ENCODE results near the gene HOXC4.
A peak's percentile ranks its signal among the peaks of the same experiment; 100 is the strongest.

HOXC4 gene

GRCh38 chr12:54029529-54030441 is 23.9 kb upstream of the HOXC4 start:
- DNase-seq: no peak

- DNase-seq: no peak
Observed at GRCh38 chr12:54030442-54030801, 23.2 kb upstream of the HOXC4 start.

GRCh38 chr12:54030889-54031471 is 22.7 kb upstream of the HOXC4 start:
- no peak for DNase-seq

GRCh38 chr12:54031480-54031879 is 22.2 kb upstream of the HOXC4 start:
- DNase-seq: no peak

- no peak for DNase-seq
Observed at GRCh38 chr12:54032086-54032619, 21.5 kb upstream of the HOXC4 start.

GRCh38 chr12:54032627-54033100 is 21.0 kb upstream of the HOXC4 start, which contains the start of gene HOXC5:
TSS of gene HOXC5 (plus strand) at chr12:54033050. CDS start at chr12:54033123, 73 bp downstream.
- DNase-seq: peak; percentile 68 to 74

- DNase-seq: no peak
Observed at GRCh38 chr12:54033106-54033979, 20.3 kb upstream of the HOXC4 start.

GRCh38 chr12:54033980-54034784 is 19.5 kb upstream of the HOXC4 start:
- DNase-seq: no peak

GRCh38 chr12:54034785-54035310 is 18.8 kb upstream of the HOXC4 start:
- no peak for DNase-seq

- no peak for DNase-seq
Observed at GRCh38 chr12:54035568-54036264, 17.9 kb upstream of the HOXC4 start.

- DNase-seq: no peak
Observed at GRCh38 chr12:54036620-54037359, 16.8 kb upstream of the HOXC4 start.

- no peak for DNase-seq
Observed at GRCh38 chr12:54037360-54038283, 16.0 kb upstream of the HOXC4 start.

GRCh38 chr12:54038284-54038870 is 15.3 kb upstream of the HOXC4 start:
- DNase-seq: no peak

GRCh38 chr12:54038871-54039414 is 14.7 kb upstream of the HOXC4 start:
- DNase-seq: no peak

- DNase-seq: no peak
Observed at GRCh38 chr12:54039417-54040147, 14.1 kb upstream of the HOXC4 start.

GRCh38 chr12:54040148-54040494 is 13.5 kb upstream of the HOXC4 start:
- DNase-seq: no peak

GRCh38 chr12:54040648-54041047 is 13.0 kb upstream of the HOXC4 start:
- no peak for DNase-seq
